Stimulated activated naive CD8-positive, alpha-beta T cell treated with anti-CD3 and anti-CD28 coated beads, Interleukin-15, Interleukin-2, amounts not matched to agents 100 U/mL and 50 U/mL, for 24 hours (primary cell): ENCODE data around the gene CA11.
A peak's percentile ranks its signal among the peaks of the same experiment; 100 is the strongest.

Source experiments
- ATAC-seq: fragments of 150-1000 bp; cut with Tn5 transposase; one replicate; pipeline ENCODE4 v1.10.0; 2021
- DNase-seq: peaks from one replicate; pipeline ENCODE4 v3.0.0; 2021

Gene CA11

DNA sequence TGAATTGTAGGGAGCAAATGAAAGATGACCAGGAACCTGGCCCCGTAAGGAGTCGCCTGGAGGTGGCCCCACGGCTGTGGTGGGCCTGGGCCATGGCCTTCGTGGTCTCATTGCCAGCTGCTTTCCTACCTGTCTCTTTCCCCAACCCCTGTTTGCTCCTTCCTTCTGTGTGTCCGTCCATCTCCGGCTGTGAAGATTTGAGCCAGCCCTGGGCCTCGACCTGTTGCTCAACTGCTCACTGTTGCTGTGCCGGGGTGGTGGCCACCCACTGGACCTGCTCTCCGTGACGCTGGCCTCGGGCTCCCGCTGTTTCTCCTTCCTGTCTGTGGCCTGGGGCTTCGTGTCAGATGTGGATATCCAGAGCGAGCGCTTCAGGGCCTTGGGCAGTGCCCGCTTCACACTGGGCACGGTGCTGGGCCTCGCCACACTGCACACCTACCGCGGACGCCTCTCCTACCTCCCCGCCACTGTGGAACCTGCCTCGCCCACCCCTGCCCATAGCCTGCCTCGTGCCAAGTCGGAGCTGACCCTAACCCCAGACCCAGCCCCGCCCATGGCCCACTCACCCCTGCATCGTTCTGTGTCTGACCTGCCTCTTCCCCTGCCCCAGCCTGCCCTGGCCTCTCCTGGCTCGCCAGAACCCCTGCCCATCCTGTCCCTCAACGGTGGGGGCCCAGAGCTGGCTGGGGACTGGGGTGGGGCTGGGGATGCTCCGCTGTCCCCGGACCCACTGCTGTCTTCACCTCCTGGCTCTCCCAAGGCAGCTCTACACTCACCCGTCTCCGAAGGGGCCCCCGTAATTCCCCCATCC, 17.3 kb downstream of the CA11 start:
- no peak for ATAC-seq
- DNase-seq: no peak

DNA sequence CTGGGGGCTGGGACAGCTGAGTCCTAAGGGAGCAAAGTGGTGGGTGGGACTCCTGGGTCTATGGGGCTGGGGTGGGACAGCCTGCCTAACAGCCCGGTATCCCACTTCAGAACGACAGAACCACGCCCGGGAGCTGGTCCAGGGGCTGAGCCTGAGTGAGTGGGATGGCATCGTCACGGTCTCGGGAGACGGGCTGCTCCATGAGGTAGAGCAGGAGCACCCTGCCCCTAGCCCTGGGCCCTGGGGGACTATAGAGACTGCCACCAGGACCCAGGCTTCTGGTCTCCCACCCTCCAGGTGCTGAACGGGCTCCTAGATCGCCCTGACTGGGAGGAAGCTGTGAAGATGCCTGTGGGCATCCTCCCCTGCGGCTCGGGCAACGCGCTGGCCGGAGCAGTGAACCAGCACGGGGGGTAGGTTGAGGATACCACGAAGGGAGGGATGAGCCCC, 18.1 kb downstream of the CA11 start:
- no peak for DNase-seq
- no peak for ATAC-seq

GRCh38 chr19:48627201-48627864, 18.7 kb downstream of the CA11 start:
- DNase-seq (peak; percentile 49), ATAC-seq (peak; percentile 49)

GRCh38 chr19:48625891-48626327, 20.1 kb downstream of the CA11 start:
- ATAC-seq: no peak
- DNase-seq: no peak

GRCh38 chr19:48624791-48625723, 20.9 kb downstream of the CA11 start:
- ATAC-seq (no peak), DNase-seq (no peak)

GRCh38 chr19:48624067-48624594, 21.9 kb downstream of the CA11 start:
- ATAC-seq (peak; percentile 82), DNase-seq (peak; percentile 99)

DNA sequence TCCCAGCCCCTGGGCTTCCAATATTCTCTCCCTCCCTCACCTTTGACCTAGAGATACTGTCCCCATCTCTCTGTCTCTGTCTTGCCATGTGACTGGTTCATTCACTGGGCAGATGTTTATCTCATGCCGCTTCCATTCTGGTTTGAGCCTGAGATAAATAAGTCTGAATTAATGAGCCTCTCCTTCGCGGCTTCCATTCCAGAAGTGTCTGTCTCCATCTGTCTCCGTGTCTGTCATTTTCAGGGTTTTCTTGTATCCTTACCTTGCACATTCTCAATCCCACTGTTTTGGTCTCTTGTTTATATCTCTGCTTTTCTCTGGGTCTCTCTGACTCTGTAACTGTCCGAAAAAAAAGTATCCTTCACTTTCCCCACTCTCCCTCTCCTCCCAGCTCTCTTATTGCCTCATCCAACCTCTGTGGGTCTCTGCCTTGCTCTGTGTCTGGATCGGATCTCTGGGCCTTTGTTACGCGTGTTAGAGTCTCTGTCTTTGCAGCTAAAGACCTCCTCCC, 22.4 kb downstream of the CA11 start:
- ATAC-seq (no peak), DNase-seq (no peak)

DNA sequence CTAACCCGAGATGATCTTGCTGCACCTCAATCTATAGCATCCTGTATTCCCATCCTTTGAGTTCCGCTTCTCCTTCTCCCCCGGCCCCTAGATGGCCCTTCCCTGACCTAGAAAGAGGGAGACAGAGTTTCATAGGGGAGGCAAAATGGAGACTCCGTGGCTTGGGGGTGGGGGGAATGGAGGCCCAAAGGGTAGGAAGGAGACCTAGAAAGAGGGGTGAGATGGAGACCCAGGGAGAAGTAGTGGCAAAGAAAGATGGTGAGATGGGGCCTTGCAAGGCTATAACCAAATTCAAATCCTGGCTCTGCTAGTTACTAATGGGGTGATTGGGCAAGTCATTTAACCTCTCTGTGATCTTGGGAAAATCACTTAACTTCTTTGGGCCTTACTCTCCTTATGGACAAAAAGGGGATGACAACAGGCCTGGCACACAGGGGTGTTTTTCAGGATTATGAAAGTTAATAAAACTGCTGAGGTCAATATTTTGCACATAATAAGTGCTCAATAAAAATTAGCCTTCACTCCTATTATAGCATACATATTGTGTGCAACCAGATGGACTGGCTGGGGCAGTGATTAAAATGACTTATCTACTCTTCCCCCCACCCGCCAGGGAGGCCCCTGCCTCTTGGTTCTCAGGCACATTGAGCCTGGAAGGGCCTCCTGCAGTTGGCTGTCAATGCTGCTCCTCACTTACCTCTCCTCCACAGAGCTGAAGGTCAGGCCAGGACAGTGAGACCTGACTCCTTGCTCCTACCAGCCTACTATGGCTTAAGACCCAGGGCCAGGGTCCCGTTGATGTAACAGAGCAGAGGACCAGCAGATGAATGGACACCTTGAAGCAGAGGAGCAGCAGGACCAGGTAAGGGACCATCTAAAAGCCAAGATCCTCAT, 26.0 kb downstream of the CA11 start:
- DNase-seq: no peak

GRCh38 chr19:48618916-48619691, 26.9 kb downstream of the CA11 start, which contains the start of the genes RPL18 and SPHK2:
RPL18 (minus strand) TSS chr19:48619178; CDS start chr19:48619143, 35 bp downstream.
SPHK2 (plus strand) TSS chr19:48619506; CDS start chr19:48620515, 1,009 bp downstream.
- DNase-seq (peak; percentile 94), ATAC-seq (peak; percentile 86)

More for the DNA sequence above, 26.0 kb downstream of the CA11 start:
- no peak for ATAC-seq

- DNase-seq: no peak
- no peak for ATAC-seq
Observed at GRCh38 chr19:48618278-48618915, 27.6 kb downstream of the CA11 start.

- DNase-seq: no peak
- no peak for ATAC-seq
Observed at GRCh38 chr19:48617146-48617937, 28.6 kb downstream of the CA11 start.

- ATAC-seq: no peak
- no peak for DNase-seq
Observed at GRCh38 chr19:48616491-48617056, 29.4 kb downstream of the CA11 start.

- no peak for ATAC-seq
Observed at GRCh38 chr19:48616041-48616436, 29.9 kb downstream of the CA11 start.

DNA sequence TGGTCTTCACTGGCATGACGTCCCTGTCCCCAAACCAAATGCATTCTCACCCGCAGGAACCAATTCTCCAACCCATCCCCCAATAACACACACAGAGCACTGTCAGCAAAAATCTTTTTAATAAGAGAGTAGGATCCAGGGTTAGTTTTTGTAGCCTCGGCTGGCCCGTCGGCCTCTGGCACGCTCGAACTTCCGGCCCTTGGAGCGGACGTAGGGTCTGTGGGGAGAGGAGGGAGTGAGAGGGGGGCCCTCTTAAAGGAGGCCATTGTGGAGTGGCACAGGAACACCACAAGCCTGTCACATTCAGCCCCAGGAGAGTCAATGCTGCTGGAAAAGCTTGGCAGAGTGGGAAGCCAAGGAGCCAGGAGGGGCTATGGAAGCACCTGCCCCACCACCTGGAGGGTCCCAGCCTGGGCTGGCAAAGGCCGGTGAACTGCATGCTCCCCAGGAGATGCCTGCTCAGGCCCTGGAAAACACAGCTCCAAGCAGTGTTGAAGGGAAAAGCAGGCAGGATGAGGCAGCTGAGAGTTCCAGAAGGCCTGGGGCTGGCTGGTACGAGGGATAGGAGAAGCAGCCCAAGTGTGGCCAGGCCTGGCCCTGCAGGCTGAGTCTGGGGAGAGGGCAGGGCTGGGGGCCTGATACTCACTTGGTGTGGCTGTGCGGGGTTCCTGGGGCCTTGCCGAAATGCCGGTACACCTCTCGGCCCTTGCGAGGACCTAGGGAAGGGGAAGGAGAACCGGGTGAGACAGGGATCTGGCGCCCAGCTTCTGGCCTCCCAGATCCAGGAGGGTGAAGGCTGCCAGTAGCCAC, 30.6 kb downstream of the CA11 start:
- ATAC-seq (no peak), DNase-seq (no peak)

More at GRCh38 chr19:48616041-48616436, 29.9 kb downstream of the CA11 start:
- DNase-seq: no peak

GRCh38 chr19:48614436-48615230, 31.4 kb downstream of the CA11 start, which contains the start of gene FAM83E:
FAM83E (minus strand) TSS chr19:48615076; CDS start chr19:48613372, 1,704 bp downstream.
- DNase-seq (peak; percentile 44), ATAC-seq (no peak)

- ATAC-seq (peak; percentile 11), DNase-seq (peak; percentile 41)
Observed at GRCh38 chr19:48613852-48614435, 32.0 kb downstream of the CA11 start.
